Hepatocyte (in vitro differentiated cells): ENCODE results near the gene SAP130. TPM values are rescaled to one million over a fixed set of nuclear protein-coding genes. Genes with fewer than 3 reads are reported as not detected.

ENCODE experiments used
- DNase-seq: peaks from one replicate; pipeline ENCODE4 v3.0.0-alpha.2; 2016; ENCODE audit warnings: low spot score
- H2AFZ ChIP-seq: fragments of 200-600 bp; sonication (generic); 2 replicates; pipeline ENCODE4 v1.6.0; 2016; ENCODE audit warnings: antibody characterized with exemption, mild to moderate bottlenecking
- H3K27ac ChIP-seq: fragments of 200-600 bp; sonication (generic); 2 replicates; pipeline ENCODE4 v1.5.1; 2016; ENCODE audit warnings: mild to moderate bottlenecking
- H3K27me3 ChIP-seq: fragments of 200-600 bp; sonication (generic); 2 replicates; pipeline ENCODE4 v1.6.1; 2016
- H3K36me3 ChIP-seq: fragments of 200-600 bp; sonication (generic); replicated peaks from 2 replicates; pipeline ENCODE4 v1.5.1; 2016; ENCODE audit warnings: low read depth; ENCODE audit not compliant: insufficient read depth
- H3K4me1 ChIP-seq: fragments of 200-600 bp; sonication (generic); 2 replicates; pipeline ENCODE4 v1.5.1; 2016; ENCODE audit warnings: mild to moderate bottlenecking, moderate library complexity; ENCODE audit not compliant: insufficient read depth
- H3K4me2 ChIP-seq: fragments of 200-600 bp; sonication (generic); 2 replicates; pipeline ENCODE4 v1.6.0; 2016
- H3K4me3 ChIP-seq: fragments of 200-600 bp; sonication (generic); 2 replicates; pipeline ENCODE4 v1.5.1; 2016; ENCODE audit warnings: mild to moderate bottlenecking
- H3K79me2 ChIP-seq: fragments of 200-600 bp; sonication (generic); 2 replicates; pipeline ENCODE4 v1.6.0; 2017; ENCODE audit warnings: mild to moderate bottlenecking
- H3K9me2 ChIP-seq: fragments of 200-600 bp; sonication (generic); replicated peaks from 2 replicates; pipeline ENCODE4 v1.6.0; 2017; ENCODE audit warnings: mild to moderate bottlenecking; ENCODE audit not compliant: insufficient read depth
- H3K9me3 ChIP-seq: fragments of 200-600 bp; sonication (generic); 2 replicates; pipeline ENCODE4 v1.5.1; 2016; ENCODE audit warnings: low read depth, mild to moderate bottlenecking
- H4K20me1 ChIP-seq: fragments of 200-600 bp; sonication (generic); 2 replicates; pipeline ENCODE4 v1.6.0; 2016; ENCODE audit warnings: mild to moderate bottlenecking; ENCODE audit not compliant: insufficient read depth, poor library complexity, severe bottlenecking
- CTCF ChIP-seq: fragments of 200-600 bp; sonication (generic); IDR thresholded peaks from 2 replicates; pipeline ENCODE4 v1.5.1; 2016; ENCODE audit warnings: antibody characterized with exemption, mild to moderate bottlenecking; ENCODE audit not compliant: poor library complexity
- EZH2 ChIP-seq: fragments of 200-600 bp; sonication (generic); IDR thresholded peaks from 2 replicates; pipeline ENCODE4 v1.6.1; 2016; ENCODE audit warnings: antibody characterized with exemption, mild to moderate bottlenecking, borderline replicate concordance
- EZH2phosphoT487 ChIP-seq: fragments of 200-600 bp; sonication (generic); IDR thresholded peaks from one replicate; pipeline ENCODE4 v1.6.1; 2018; ENCODE audit warnings: antibody characterized with exemption, mild to moderate bottlenecking, low read depth, moderate library complexity; ENCODE audit not compliant: unreplicated experiment, severe bottlenecking
- WGBS: methylation state at CpG from one replicate; pipeline ENCODE4 v1.1.6; 2016; ENCODE audit warnings: low lambda C conversion rate; ENCODE audit errors: missing lambda C conversion rate; 5-methylcytosine and 5-hydroxymethylcytosine counted together
- polyA plus RNA-seq: library from polyadenylated mRNA; unstranded; fragments of >200 nt; fragmentation: Nextera tagmentation; extraction: Ambion mirVana; gene quantifications from 2 replicates; pipeline ENCODE4 v1.2.1, GENCODE V29; 2016
- total RNA-seq: library from RNA; depleted of rRNA; stranded (reverse); fragments of >200 nt; gene quantifications from 2 replicates; pipeline ENCODE4 v1.2.3, GENCODE V29; 2014

SAP130 gene
- total and polyA plus RNA-seq, 2 experiments from 2014 or later = 12.6 to 12.7 TPM

- Histone ChIP-seq H3K4me1 (no peaks in the 10 kb centered on the region), H3K79me2 (no peaks in the 10 kb centered on the region), H3K36me3 (no peaks in the 10 kb centered on the region), H3K27me3 (no peaks in the 10 kb centered on the region), H3K27ac (no peak overlapping the region), H3K4me3 (no peak overlapping the region), H3K9me3 (no peaks in the 10 kb centered on the region), H3K9me2 (no peaks in the 10 kb centered on the region), H2AFZ (no peak overlapping the region), H4K20me1 (no peaks in the 10 kb centered on the region), H3K4me2 (no peak overlapping the region)
- no peak for TF ChIP-seq CTCF
- no peak for TF ChIP-seq EZH2phosphoT487
- TF ChIP-seq EZH2 = no peak
- no peak for DNase-seq
- 90% methylated on average over 8 of the region's 8 CpGs for WGBS
Observed at GRCh38 chr2:127913808-127914457, 113.9 kb downstream of the SAP130 start.

GRCh38 chr2:127911737-127912136 is 116.1 kb downstream of the SAP130 start:
- no peak overlapping the region for H3K4me3 ChIP-seq
- TF ChIP-seq CTCF = no peak
- TF ChIP-seq EZH2 = no peak
- no peak for TF ChIP-seq EZH2phosphoT487
- H3K27ac ChIP-seq = no peak overlapping the region

GRCh38 chr2:127910415-127910814 is 117.4 kb downstream of the SAP130 start:
- no peaks in the 10 kb centered on the region for H3K36me3 ChIP-seq
- no peaks in the 10 kb centered on the region for H3K27me3 ChIP-seq
- no peaks in the 10 kb centered on the region for H3K9me3 ChIP-seq
- no peak overlapping the region for H3K4me2 ChIP-seq
- no peak for DNase-seq
- H3K9me2 ChIP-seq = no peaks in the 10 kb centered on the region
- no peaks in the 10 kb centered on the region for H3K4me1 ChIP-seq
- H3K79me2 ChIP-seq = no peaks in the 10 kb centered on the region
- H4K20me1 ChIP-seq = no peaks in the 10 kb centered on the region
- no peak overlapping the region for H3K4me3 ChIP-seq
- no peak overlapping the region for H3K27ac ChIP-seq
- no peak overlapping the region for H2AFZ ChIP-seq
- WGBS = 98% methylated on average over 3 of the region's 3 CpGs
- no peak for TF ChIP-seq EZH2
- TF ChIP-seq CTCF = no peak
- TF ChIP-seq EZH2phosphoT487 = no peak

More at GRCh38 chr2:127911737-127912136, 116.1 kb downstream of the SAP130 start:
- H2AFZ ChIP-seq = no peak overlapping the region
- no peaks in the 10 kb centered on the region for H3K9me2 ChIP-seq
- no peaks in the 10 kb centered on the region for H4K20me1 ChIP-seq
- no peak for DNase-seq
- H3K79me2 ChIP-seq = no peaks in the 10 kb centered on the region
- H3K27me3 ChIP-seq = no peaks in the 10 kb centered on the region
- no peaks in the 10 kb centered on the region for H3K36me3 ChIP-seq
- no peaks in the 10 kb centered on the region for H3K4me1 ChIP-seq
- H3K9me3 ChIP-seq = no peaks in the 10 kb centered on the region
- no peak overlapping the region for H3K4me2 ChIP-seq
- WGBS = 89% methylated on average over 2 of the region's 2 CpGs
